Activated CD8-positive, alpha-beta memory T cell treated with anti-CD3 and anti-CD28 coated beads, Interleukin-2, amount 50 U/mL, for 48 hours (primary cell): ENCODE data around the gene TMEM185B.

Experiments
- DNase-seq: peaks from one replicate; pipeline ENCODE4 v3.0.0-alpha.2; 2020

TMEM185B gene

GRCh38 chr2:120251078-120251477 lies 27.9 kb upstream of the TMEM185B start:
- DNase-seq, result no peak

GRCh38 chr2:120250640-120251039 lies 27.4 kb upstream of the TMEM185B start:
- DNase-seq, result no peak

- no peak for DNase-seq
Observed at GRCh38 chr2:120247851-120248250, 24.7 kb upstream of the TMEM185B start.

- no peak for DNase-seq
Observed at GRCh38 chr2:120246546-120247300, 23.5 kb upstream of the TMEM185B start.

DNA sequence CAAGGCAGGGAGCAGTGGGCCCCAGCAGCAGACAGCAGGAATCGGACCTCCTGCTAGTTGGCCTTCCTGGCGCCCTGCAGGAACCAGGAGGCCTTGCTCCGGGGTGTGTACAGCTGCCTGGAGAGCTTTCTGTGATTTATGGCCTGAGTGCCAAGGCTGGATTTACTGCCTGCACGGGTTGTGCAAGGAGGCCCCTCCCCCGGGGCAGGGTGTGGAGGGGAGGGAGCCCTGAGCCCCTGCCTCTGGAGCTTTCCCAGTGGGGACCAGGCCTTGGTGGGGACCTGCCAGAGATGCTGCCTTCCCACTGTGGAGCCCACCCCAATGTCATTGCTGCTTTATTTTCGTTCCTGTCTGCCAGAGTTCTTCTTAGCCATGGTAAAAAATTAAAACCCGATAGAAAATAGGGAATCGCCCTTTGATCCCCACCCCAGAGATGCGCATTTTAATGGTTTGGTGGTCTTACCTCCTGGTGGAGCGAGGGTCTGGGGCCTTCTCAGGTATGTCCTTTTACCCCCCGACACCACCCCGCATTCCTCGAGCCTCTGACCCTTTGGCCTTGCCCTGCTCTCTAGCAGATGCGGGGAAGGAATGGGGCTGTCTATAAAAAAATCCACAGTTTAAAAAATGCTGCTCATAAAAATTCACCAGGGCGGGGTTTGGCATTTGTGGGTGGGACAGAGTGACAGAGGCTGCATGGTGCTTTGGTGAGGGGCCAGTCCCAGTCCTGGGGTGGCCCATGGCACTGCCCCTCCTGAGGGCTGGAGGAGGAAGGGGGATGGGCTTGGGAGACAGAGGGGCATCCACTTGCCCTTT lies 22.5 kb upstream of the TMEM185B start:
- DNase-seq, result no peak

DNA sequence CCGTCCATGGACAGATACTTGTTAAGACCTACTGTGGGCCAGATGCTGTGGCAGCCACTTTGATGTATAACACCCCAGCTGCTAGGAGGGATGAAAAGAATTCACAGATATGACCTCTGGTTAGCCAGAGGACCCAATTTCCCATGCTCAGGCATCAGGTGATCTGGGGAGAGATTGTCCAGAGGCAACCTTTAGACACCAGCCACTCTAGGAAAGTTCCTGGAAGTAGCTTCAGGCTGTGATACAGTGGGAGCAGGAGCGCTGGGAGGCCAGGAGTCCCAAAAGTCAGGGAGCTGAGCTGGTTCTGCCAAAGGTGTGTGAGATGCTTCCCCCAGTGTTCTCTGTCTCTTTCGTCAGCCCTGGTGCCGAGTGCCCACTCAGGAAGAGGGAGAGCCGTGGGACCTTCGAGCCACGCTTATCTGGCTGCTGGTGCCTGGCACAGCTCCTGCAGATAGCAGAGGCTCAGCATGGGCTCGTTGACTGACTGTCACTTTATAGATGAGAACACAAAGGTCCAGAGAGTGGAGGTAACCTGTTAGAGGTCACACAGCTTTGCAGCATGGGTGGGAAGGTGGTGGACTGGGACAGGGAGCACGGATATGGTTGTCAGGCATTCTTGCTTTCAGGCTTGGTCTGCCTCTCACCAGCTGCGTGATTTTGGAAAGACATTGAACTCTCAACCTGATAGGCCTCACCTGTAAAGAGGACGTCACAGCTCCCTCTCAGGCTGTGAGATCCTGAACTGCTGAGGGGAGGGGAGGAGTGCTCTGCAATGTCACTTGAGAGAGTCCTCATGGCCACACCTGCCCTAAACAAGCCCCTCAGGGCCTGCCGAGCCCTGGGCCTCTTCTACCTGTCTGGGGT lies 21.7 kb upstream of the TMEM185B start:
- DNase-seq, result no peak

DNA sequence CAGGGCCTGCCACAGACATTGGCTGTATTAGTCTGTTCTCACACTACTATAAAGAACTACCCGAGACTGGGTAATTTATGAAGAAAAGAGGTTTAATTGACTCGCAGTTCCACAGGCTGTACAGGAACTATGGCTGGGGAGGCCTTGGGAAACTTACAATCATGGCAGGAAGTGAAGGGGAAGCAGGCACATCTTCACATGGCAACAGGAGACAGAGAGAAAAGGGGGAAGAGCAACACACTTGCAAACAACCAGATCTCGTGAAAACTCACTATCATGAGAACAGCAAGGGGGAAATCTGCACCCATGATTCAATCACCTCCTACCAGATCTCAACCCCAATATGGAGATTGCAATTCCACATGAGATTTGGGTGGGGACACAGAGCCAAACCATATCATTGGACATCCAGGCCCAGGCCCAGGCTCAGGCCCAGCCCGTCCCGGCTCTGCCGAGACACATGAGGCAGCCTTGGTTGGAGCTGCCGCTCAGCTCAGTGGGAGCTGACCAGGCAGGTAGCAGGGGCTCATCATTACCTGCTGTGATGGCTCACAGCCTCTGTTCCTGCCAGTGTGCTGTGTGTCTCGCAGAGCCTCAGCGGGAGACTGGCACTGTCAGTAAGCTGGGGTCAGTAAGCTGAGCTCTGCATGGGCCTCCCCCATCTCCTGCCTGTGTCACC lies 20.8 kb upstream of the TMEM185B start:
- DNase-seq, result no peak

DNA sequence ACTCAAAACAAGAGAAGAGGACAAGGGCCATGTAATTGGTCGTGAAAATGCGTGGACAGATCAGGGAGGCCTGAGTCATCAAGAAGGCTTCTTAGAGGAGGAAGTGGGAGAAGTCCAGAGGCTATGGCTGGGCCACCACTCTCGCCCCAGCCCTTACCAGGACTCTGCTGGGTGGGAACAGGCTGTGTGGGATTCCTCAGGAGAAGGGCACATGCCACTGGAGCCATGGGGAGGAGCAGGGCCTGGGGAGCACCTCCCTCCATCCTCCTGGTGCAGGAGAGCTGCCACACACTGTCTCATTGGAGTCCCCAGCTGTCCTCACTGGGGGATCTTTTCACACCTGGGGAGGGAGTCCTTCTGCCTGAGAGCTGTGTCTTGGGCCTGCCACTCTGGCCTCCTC lies 20.0 kb upstream of the TMEM185B start:
- DNase-seq, result no peak

DNA sequence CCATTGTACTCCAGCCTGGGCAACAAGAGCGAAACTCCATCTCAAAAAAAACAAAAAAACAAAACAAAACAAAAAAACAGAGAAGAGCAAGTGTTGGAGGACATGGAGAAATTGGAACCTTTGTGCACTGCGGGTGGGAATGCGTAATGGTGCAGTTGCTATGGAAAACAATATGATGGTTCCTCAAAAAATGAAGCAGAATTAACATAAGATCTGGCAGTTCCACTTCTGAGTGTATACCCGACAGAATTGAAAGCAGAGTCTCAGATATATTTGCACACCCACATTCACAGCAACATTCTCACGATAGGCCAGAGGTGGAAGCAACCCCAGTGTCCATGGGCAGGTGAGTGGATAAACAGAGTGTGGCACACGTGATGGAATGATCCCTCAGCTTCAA lies 18.5 kb upstream of the TMEM185B start:
- DNase-seq, result no peak

DNA sequence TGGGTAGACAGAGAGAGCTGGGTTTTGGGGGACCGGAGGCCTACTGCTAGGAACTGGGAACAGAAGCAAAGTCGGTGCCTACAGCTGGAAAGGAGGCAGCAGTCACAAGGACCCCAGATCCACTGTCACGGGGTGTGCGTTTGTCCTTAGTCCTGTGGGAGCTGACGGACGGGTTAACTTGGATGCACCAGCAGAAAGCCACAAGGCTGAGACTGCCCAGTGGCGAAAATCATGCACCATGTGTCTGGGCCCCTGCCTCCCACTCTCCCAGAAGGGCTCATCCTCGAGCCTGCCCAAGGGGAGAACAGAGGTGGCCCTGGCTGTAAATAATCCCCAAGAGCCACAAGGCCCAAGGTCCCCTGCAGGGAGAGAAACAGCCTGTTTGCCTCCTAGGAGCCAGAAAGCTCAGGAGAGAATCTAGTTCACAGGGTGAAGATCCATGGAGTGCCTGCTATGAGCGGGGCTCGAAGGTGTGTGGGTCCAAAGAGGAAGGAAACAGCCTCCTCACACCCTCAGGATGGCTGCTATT lies 17.8 kb upstream of the TMEM185B start:
- no peak for DNase-seq

DNA sequence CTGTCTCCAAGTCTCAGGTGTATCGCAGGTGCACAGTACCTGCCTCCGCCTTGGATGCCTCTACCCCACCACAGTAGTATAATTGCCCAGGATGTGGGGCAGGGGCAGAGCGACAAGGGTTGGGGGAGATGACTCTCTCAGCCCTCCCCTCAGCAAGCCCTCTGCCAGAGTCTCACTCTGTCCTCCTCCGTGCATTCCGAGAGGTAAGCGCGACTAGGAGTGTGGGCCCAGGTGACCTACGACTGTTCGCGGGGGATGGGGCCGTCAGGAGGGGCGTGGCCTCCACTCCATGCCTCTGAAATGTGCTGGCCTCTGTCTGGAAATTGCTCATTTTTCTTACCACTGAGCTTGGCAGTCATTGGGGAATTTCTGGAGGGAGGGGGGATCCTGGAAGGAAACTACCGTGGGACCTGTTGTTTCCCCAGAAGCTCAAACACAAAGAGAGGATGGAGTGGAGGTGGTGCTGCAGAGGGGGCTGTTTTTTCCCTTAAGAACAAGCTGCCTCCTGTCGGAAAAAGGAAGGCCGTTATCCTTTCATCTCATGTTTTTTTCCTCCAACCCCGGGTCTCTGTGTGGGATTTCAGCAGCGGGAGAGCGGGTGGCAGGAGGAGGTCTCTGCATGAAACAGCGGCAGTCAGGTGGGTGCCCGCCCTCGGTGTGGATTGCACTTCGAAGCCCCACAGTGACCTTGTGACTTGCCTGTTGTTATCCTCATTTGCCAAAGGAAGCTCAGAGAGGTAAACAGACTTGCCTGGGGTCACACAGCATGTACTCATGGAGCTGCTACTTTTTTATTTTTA lies 16.5 kb upstream of the TMEM185B start:
- no peak for DNase-seq

DNA sequence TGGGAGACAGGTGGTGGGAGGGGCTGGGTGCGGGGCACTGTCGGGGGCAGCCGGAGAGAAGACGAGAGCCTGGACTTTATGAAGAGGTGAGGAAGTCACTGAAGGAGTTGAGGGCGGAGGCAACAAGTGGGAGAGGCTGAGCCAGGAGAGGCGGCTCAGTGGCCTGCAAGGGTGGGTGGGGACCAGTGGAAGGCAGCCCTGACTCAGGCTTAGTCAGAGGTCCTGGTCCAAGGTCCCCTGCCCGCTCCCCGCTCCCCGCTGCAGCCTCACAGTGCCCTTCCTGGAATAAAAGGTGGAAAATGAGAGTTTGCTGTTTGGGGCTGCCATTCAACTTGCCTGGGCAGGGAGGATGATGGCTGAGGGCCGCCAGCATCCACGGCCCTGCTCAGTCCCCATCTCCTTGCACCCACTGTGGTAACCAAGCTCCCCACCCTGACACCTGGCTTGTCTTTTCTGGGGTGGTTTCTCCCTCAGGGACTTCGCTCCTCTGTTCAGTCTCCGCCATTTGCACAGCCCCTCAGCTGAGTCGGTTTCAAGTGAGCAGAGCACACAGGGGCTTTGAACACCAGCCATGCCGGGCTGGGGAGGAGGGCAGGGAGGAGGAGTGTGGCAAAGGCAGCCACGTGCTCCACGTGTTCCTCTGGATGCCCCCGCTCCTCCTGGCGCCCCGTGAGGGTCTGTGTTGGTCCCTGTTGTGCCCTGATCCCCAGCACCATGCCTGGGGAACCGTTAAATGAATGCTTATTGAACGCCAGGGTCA lies 15.7 kb upstream of the TMEM185B start:
- no peak for DNase-seq

DNA sequence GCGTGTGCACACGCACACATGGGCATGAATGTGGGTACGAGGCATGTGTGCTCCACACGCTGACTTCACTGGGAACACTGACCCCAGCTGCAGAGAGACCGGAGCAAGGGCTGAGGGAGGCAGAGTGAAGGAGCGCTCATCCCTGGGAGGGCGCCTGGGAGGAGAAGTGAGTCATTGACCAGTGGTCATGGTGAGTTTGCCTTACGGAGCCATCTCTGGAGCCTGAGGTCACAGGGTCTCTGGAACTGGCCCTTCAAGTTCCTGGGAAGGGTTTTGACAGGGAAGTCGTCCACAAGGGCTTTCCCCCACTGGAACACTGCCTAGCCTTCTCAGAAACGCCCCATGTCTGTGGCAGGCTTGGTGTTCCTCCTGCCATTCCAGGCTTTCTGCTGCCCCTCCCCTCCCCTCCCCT lies 14.3 kb upstream of the TMEM185B start:
- no peak for DNase-seq

DNA sequence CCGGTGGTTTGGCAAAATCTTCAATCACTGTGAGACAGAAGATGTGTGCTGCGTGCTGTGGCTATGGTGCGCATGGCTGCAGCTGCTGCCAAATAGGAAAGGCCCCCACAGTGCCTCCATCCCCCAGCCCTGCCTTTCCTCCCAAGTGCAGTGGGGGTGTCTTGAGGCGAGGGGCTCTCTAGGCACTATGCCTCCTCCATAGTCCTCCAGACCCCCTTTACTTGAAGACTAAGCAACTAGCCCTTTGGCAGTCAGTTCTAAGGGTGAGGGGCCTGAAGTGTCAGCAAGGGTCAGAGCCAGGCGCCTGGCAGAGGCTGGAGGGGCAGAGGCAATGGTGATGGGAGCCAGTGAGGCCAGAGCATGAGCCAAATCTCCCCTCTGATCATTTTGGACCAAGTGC lies 13.6 kb upstream of the TMEM185B start:
- no peak for DNase-seq

DNA sequence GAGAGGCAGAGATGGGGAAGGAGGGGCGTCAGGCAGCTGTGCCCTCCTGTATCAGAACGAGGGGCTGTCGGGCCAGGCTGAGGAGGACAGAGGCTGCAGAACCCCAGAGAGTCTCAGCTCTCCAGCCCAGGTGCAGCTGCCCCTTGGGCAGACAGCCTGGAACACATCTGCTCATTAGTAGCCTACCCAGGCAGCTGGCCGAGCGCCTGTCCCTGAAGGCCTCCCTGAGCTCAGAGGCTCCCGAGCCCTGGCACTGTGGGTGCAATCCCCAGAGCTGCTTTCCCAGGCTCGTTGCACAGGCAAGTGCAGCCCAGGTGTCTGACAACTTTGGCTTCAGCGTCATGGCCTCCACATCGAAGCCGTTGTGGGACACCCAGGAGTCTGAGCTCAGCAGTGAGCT lies 13.1 kb upstream of the TMEM185B start:
- no peak for DNase-seq

- peak; percentile 22 for DNase-seq
Observed at GRCh38 chr2:120235681-120236080, 12.5 kb upstream of the TMEM185B start.

DNA sequence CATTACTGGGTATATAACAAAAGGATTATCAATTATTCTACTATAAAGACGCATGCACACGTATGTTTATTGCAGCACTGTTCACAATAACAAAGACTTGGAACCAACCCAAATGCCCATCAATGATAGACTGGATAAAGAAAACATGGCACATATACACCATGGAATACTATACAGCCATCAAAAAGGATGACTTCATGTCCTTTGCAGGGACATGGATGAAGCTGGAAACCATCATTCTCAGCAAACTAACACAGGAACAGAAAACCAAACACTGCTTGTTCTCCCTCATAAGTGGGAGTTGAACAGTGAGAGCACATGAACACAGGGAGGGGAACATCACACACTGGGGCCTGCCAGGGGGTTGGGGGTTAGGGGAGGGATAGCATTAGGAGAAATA lies 12.0 kb upstream of the TMEM185B start:
- DNase-seq, result peak; percentile 17

GRCh38 chr2:120233292-120233691 lies 10.1 kb upstream of the TMEM185B start:
- peak; percentile 47 for DNase-seq

GRCh38 chr2:120231974-120232635 lies 8.9 kb upstream of the TMEM185B start:
- peak; percentile 79 for DNase-seq

DNA sequence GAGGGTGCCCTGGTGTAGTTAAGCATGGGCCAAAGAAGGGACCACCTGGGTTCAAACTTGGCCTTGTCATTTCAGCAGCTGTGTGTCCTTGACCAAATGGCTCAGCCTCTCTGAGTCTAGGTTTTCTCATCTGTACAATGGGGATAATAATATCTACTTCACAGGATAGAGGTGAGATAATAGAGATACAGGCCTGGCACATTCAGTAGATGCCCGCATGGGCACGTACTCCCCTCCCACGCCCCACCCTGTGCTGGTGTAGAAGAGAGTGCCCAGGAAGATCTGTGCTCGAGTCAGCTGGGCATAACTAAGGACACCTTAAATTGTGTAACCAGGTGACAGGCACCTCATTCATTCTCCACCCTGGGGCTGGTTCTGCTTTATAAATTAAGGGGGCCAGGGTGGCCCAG lies 8.4 kb upstream of the TMEM185B start:
- DNase-seq, result peak; percentile 70
